Neural progenitor cell (in vitro differentiated cells): Measurements from ENCODE around the gene PSENEN.

ENCODE experiments used
- CTCF ChIP-seq: fragments of 200-600 bp; sonication (generic); IDR thresholded peaks from 2 replicates; pipeline ENCODE4 v1.5.1; 2017; ENCODE audit warnings: antibody characterized with exemption, mild to moderate bottlenecking
- EZH2 ChIP-seq: fragments of 200-600 bp; sonication (generic); IDR thresholded peaks from 2 replicates; pipeline ENCODE4 v1.6.1; 2017; ENCODE audit warnings: antibody characterized with exemption, mild to moderate bottlenecking, moderate library complexity
- EZH2phosphoT487 ChIP-seq: fragments of 200-600 bp; sonication (generic); IDR thresholded peaks from 2 replicates; pipeline ENCODE4 v1.6.1; 2017; ENCODE audit warnings: antibody characterized with exemption

GRCh38 chr19:35773020-35773806 lies 27.8 kb downstream of the PSENEN start:
- TF ChIP-seq CTCF = no peak
- no peak for TF ChIP-seq EZH2
- no peak for TF ChIP-seq EZH2phosphoT487
